Astrocyte (in vitro differentiated cells and primary cell): ENCODE measurements around the gene B3GNT9. TPM values are rescaled to one million over a fixed set of nuclear protein-coding genes. Genes with fewer than 3 reads are reported as not detected.

Experiments
- DNase-seq: peaks from one replicate; pipeline ENCODE4 v3.0.0-alpha.2; 2010; ENCODE audit warnings: low read depth
- FAIRE-seq: peaks from 2 replicates; lab custom pipeline; 2011; peaks lifted over from hg19 to GRCh38; lab: Jason Lieb, UNC
- H2AFZ ChIP-seq: 2 replicates; pipeline ENCODE4 v1.6.0; 2012; ENCODE audit warnings: low read depth, low read length, inconsistent platforms
- H3K27ac ChIP-seq: 2 replicates; pipeline ENCODE4 v1.5.1; 2011; ENCODE audit warnings: low read depth, low read length, inconsistent platforms
- H3K27me3 ChIP-seq: 2 replicates; pipeline ENCODE4 v1.6.0; 2011; ENCODE audit warnings: low read length, inconsistent platforms; ENCODE audit not compliant: insufficient read depth
- H3K36me3 ChIP-seq: 2 replicates; pipeline ENCODE4 v1.5.1; 2011; ENCODE audit warnings: low read length, inconsistent platforms; ENCODE audit not compliant: insufficient read depth
- H3K4me1 ChIP-seq: 2 replicates; pipeline ENCODE4 v1.5.1; 2011; ENCODE audit warnings: low read length, inconsistent platforms; ENCODE audit not compliant: insufficient read depth
- H3K4me2 ChIP-seq: 2 replicates; pipeline ENCODE4 v1.6.0; 2012; ENCODE audit warnings: low read length, inconsistent platforms
- H3K4me3 ChIP-seq: 2 replicates; pipeline ENCODE4 v1.5.1; 2011; ENCODE audit warnings: low read depth, mild to moderate bottlenecking, low read length, inconsistent platforms; ENCODE audit not compliant: insufficient read depth
- H3K79me2 ChIP-seq: 2 replicates; pipeline ENCODE4 v1.6.0; 2012; ENCODE audit warnings: mild to moderate bottlenecking, low read length, inconsistent platforms; ENCODE audit not compliant: insufficient read depth
- H3K9ac ChIP-seq: 2 replicates; pipeline ENCODE4 v1.6.0; 2012; ENCODE audit warnings: mild to moderate bottlenecking, low read length, inconsistent platforms
- H3K9me3 ChIP-seq: 2 replicates; pipeline ENCODE4 v1.5.1; 2012; ENCODE audit warnings: low read depth, mild to moderate bottlenecking, low read length, inconsistent platforms; ENCODE audit not compliant: insufficient read depth
- H4K20me1 ChIP-seq: 2 replicates; pipeline ENCODE4 v1.6.0; 2012; ENCODE audit warnings: low read length, inconsistent platforms; ENCODE audit not compliant: insufficient read depth
- H3K27ac Mint-ChIP-seq: one replicate; pipeline ENCODE4 v1.8.0; 2021; ENCODE audit warnings: mild to moderate bottlenecking, mixed read lengths; ENCODE audit not compliant: unreplicated experiment
- H3K27me3 Mint-ChIP-seq: one replicate; pipeline ENCODE4 v1.8.0; 2021; ENCODE audit warnings: low read depth, mixed read lengths; ENCODE audit not compliant: unreplicated experiment
- H3K36me3 Mint-ChIP-seq: one replicate; pipeline ENCODE4 v1.8.0; 2021; ENCODE audit warnings: low read depth, mixed read lengths; ENCODE audit not compliant: unreplicated experiment
- H3K4me1 Mint-ChIP-seq: one replicate; pipeline ENCODE4 v1.8.0; 2021; ENCODE audit warnings: low read depth, mixed read lengths; ENCODE audit not compliant: unreplicated experiment
- H3K4me3 Mint-ChIP-seq: one replicate; pipeline ENCODE4 v1.8.0; 2021; ENCODE audit warnings: mild to moderate bottlenecking, moderate library complexity, mixed read lengths; ENCODE audit not compliant: unreplicated experiment
- H3K9me3 Mint-ChIP-seq: one replicate; pipeline ENCODE4 v1.8.0; 2021; ENCODE audit warnings: mild to moderate bottlenecking, mixed read lengths; ENCODE audit not compliant: unreplicated experiment
- EZH2 ChIP-seq: IDR thresholded peaks from 2 replicates; pipeline ENCODE4 v1.6.1; 2012; ENCODE audit warnings: mild to moderate bottlenecking, low read length, inconsistent platforms; ENCODE audit not compliant: insufficient read depth
- total RNA-seq: library from RNA; stranded (reverse); gene quantifications from 2 replicates; pipeline ENCODE4 v1.2.1, GENCODE V29; 2021
- TF ChIP-seq, protein P1 (sequence below): IDR thresholded peaks from 2 replicates; pipeline ENCODE4 v1.5.1; 2011; ENCODE audit warnings: low read depth, mild to moderate bottlenecking, inconsistent platforms, low read length, moderate library complexity; ENCODE audit not compliant: insufficient read depth

The B3GNT9 gene
- total RNA-seq, 1 donor from 2014 or later: 7.6 TPM

- H4K20me1 ChIP-seq: peaks cover 9% of the 10 kb centered on the region
- H3K4me1 Mint-ChIP-seq: no peaks in the 10 kb centered on the region
- H3K4me3 ChIP-seq: no peak overlapping the region
- peaks cover 4% of the 10 kb centered on the region for H3K9me3 Mint-ChIP-seq
- H3K79me2 ChIP-seq: no peaks in the 10 kb centered on the region
- H3K4me2 ChIP-seq: no peak overlapping the region
- peaks cover 53% of the 10 kb centered on the region for H3K36me3 ChIP-seq
- TF ChIP-seq, protein P1, sequence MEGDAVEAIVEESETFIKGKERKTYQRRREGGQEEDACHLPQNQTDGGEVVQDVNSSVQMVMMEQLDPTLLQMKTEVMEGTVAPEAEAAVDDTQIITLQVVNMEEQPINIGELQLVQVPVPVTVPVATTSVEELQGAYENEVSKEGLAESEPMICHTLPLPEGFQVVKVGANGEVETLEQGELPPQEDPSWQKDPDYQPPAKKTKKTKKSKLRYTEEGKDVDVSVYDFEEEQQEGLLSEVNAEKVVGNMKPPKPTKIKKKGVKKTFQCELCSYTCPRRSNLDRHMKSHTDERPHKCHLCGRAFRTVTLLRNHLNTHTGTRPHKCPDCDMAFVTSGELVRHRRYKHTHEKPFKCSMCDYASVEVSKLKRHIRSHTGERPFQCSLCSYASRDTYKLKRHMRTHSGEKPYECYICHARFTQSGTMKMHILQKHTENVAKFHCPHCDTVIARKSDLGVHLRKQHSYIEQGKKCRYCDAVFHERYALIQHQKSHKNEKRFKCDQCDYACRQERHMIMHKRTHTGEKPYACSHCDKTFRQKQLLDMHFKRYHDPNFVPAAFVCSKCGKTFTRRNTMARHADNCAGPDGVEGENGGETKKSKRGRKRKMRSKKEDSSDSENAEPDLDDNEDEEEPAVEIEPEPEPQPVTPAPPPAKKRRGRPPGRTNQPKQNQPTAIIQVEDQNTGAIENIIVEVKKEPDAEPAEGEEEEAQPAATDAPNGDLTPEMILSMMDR: no peak
- no peak for TF ChIP-seq EZH2
- no peaks in the 10 kb centered on the region for H3K9me3 ChIP-seq
- FAIRE-seq: no peak
- H2AFZ ChIP-seq: no peak overlapping the region
- no peak overlapping the region for H3K9ac ChIP-seq
- no peak for DNase-seq
- no peak overlapping the region for H3K4me3 Mint-ChIP-seq
- H3K4me1 ChIP-seq: no peaks in the 10 kb centered on the region
- H3K27me3 ChIP-seq: no peaks in the 10 kb centered on the region
- no peak overlapping the region for H3K27ac Mint-ChIP-seq
- peaks cover 40% of the 10 kb centered on the region for H3K36me3 Mint-ChIP-seq
- no peak overlapping the region for H3K27ac ChIP-seq
- H3K27me3 Mint-ChIP-seq: no peaks in the 10 kb centered on the region
Observed at GRCh38 chr16:67142342-67142741, 8.5 kb downstream of the B3GNT9 start.

DNA sequence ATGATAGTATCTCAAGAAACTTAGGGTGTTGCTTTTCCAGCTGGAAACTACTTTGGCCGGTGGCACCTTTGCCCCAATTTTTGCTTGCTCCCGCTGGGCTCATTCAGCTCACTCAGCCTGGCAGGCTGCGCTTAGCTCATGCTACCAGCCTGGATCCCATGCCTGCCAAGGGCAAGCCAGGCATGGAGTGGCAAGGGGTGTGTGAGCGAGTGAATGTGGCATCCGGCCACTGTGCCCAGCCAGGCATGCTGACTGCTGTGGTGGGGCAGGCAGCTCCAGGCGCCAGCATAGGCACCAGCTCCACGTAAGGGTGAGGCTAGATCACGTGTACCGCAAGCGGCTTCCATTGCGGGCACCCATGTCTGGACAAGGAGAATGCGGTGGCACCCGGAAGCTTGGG is 9.4 kb downstream of the B3GNT9 start:
- Histone ChIP-seq H4K20me1 (peaks cover 3% of the 10 kb centered on the region), H3K4me2 (no peak overlapping the region), H3K36me3 (peaks cover 50% of the 10 kb centered on the region), H3K4me3 (no peak overlapping the region), H3K9me3 (no peaks in the 10 kb centered on the region), H3K79me2 (no peaks in the 10 kb centered on the region), H3K4me1 (no peaks in the 10 kb centered on the region), H2AFZ (no peak overlapping the region), H3K9ac (no peak overlapping the region), H3K27me3 (no peaks in the 10 kb centered on the region), H3K27ac (no peak overlapping the region)
- TF ChIP-seq, protein P1: no peak
- no peak for TF ChIP-seq EZH2
- Mint-ChIP-seq H3K27ac (no peak overlapping the region), H3K27me3 (no peaks in the 10 kb centered on the region), H3K36me3 (peaks cover 39% of the 10 kb centered on the region), H3K4me3 (no peak overlapping the region), H3K9me3 (peaks cover 4% of the 10 kb centered on the region), H3K4me1 (no peaks in the 10 kb centered on the region)
- no peak for DNase-seq
- no peak for FAIRE-seq

DNA sequence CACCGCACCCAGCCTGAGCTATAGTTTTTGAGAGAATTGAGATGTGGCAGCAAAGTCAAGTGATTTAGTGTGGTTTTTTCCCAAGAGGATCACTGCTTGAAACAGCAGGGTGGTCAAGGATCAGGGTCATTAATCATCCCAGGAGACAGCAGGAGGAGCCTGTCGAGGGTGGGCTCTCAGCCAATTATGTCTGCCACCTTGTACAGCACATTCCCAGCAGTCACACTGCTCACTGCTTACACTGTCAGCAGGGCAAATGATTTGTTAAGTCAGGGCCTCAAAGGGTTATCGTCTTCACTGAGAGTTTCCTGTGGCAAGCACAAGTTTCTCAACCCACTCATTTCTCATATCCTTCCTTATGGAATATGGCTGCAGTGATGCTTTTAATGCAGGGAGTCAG is 13.2 kb downstream of the B3GNT9 start:
- Histone ChIP-seq H3K4me2 (no peak overlapping the region), H3K9ac (no peak overlapping the region), H3K27me3 (no peaks in the 10 kb centered on the region), H4K20me1 (no peaks in the 10 kb centered on the region), H3K4me3 (no peak overlapping the region), H3K36me3 (peaks cover 40% of the 10 kb centered on the region), H3K4me1 (no peaks in the 10 kb centered on the region), H2AFZ (no peak overlapping the region), H3K9me3 (no peaks in the 10 kb centered on the region), H3K27ac (no peak overlapping the region), H3K79me2 (no peaks in the 10 kb centered on the region)
- no peak for TF ChIP-seq EZH2
- TF ChIP-seq, protein P1: no peak
- no peak for FAIRE-seq
- Mint-ChIP-seq H3K4me3 (no peak overlapping the region), H3K27ac (no peak overlapping the region), H3K9me3 (peaks cover 4% of the 10 kb centered on the region), H3K36me3 (peaks cover 32% of the 10 kb centered on the region), H3K4me1 (no peaks in the 10 kb centered on the region), H3K27me3 (no peaks in the 10 kb centered on the region)
- peak; percentile 30 for DNase-seq
